Activated CD4-positive, alpha-beta T cell treated with anti-CD3 and anti-CD28 coated beads for 48 hours (primary cell): ENCODE results near the gene SMIM3.
"Not testable (repeated sequence)": the region's sequence is repeated elsewhere in the genome, so short reads cannot be mapped to it uniquely, and the experiment has no call there.

Experiments used
- DNase-seq: peaks from one replicate; pipeline ENCODE4 v3.0.0-alpha.2; 2020

Gene SMIM3

GRCh38 chr5:150765799-150766169 lies 12.8 kb upstream of the SMIM3 start:
- DNase-seq = no peak

GRCh38 chr5:150766251-150766650 lies 12.3 kb upstream of the SMIM3 start:
- no peak for DNase-seq

GRCh38 chr5:150771034-150771795 lies 7.3 kb upstream of the SMIM3 start:
- no peak for DNase-seq

- no peak for DNase-seq
Measured at GRCh38 chr5:150774145-150774544, 4.4 kb upstream of the SMIM3 start.

GRCh38 chr5:150777685-150778084 lies 872 bp upstream of the SMIM3 start:
- no peak for DNase-seq

GRCh38 chr5:150778088-150778516 lies 455 bp upstream of the SMIM3 start:
- no peak for DNase-seq

- DNase-seq = no peak
Measured at GRCh38 chr5:150779397-150780186, 1.0 kb downstream of the SMIM3 start.

GRCh38 chr5:150780187-150780692 lies 1.7 kb downstream of the SMIM3 start:
- peak; percentile 53 for DNase-seq

GRCh38 chr5:150780816-150781221 lies 2.3 kb downstream of the SMIM3 start:
- DNase-seq = no peak

- no peak for DNase-seq
Measured at GRCh38 chr5:150781706-150782614, 3.4 kb downstream of the SMIM3 start.

- DNase-seq = no peak
Measured at GRCh38 chr5:150782850-150783249, 4.3 kb downstream of the SMIM3 start.

GRCh38 chr5:150783422-150783928 lies 4.9 kb downstream of the SMIM3 start:
- DNase-seq = peak; percentile 73

- no peak for DNase-seq
Measured at GRCh38 chr5:150785950-150786349, 7.4 kb downstream of the SMIM3 start.

- no peak for DNase-seq
Measured at GRCh38 chr5:150786876-150787275, 8.3 kb downstream of the SMIM3 start.

- no peak for DNase-seq
Measured at GRCh38 chr5:150787656-150788055, 9.1 kb downstream of the SMIM3 start.

GRCh38 chr5:150788977-150789376 lies 10.4 kb downstream of the SMIM3 start:
- no peak for DNase-seq

GRCh38 chr5:150789450-150789849 lies 10.9 kb downstream of the SMIM3 start:
- no peak for DNase-seq

GRCh38 chr5:150789943-150790611 lies 11.5 kb downstream of the SMIM3 start:
- DNase-seq = peak; percentile 83

GRCh38 chr5:150791536-150791935 lies 13.0 kb downstream of the SMIM3 start:
- DNase-seq = no peak

GRCh38 chr5:150793423-150793888 lies 14.9 kb downstream of the SMIM3 start:
- DNase-seq = not testable (repeated sequence)

GRCh38 chr5:150794927-150795326 lies 16.4 kb downstream of the SMIM3 start:
- no peak for DNase-seq

GRCh38 chr5:150797384-150797783 lies 18.8 kb downstream of the SMIM3 start:
- DNase-seq = no peak
